Activated T-helper 1 cell treated with anti-CD3 and anti-CD28 coated beads, Interleukin-12 subunit alpha, Interleukin-12 subunit beta, Interleukin-2, Interleukin-4 antibody, amounts not matched to agents 30 ng/mL and 10 ng/mL and 1 ng/mL, durations not matched to agents 14 hours and 24 hours and 36 hours (primary cell): ENCODE data around the gene SNX7. TPM values are rescaled to one million over a fixed set of nuclear protein-coding genes. Genes with fewer than 3 reads are reported as not detected.

ENCODE experiments used
- DNase-seq: peaks from one replicate; pipeline ENCODE4 v3.0.0; 2021; ENCODE audit warnings: low spot score
- H3K27ac Mint-ChIP-seq: one replicate; pipeline ENCODE4 v1.8.0; 2021; ENCODE audit warnings: mild to moderate bottlenecking, mixed read lengths
- H3K27me3 Mint-ChIP-seq: one replicate; pipeline ENCODE4 v1.8.0; 2022; ENCODE audit warnings: mild to moderate bottlenecking, moderate library complexity, mixed read lengths; ENCODE audit not compliant: insufficient read depth
- H3K36me3 Mint-ChIP-seq: one replicate; pipeline ENCODE4 v1.8.0; 2021; ENCODE audit warnings: low read depth, mixed read lengths
- H3K4me1 Mint-ChIP-seq: one replicate; pipeline ENCODE4 v1.8.0; 2021; ENCODE audit warnings: low read depth, mixed read lengths
- H3K4me3 Mint-ChIP-seq: one replicate; pipeline ENCODE4 v1.8.0; 2021; ENCODE audit warnings: mild to moderate bottlenecking, moderate library complexity, mixed read lengths
- H3K9me3 Mint-ChIP-seq: one replicate; pipeline ENCODE4 v1.8.0; 2021; ENCODE audit warnings: mixed read lengths
- intact Hi-C: fragments of 100-400 bp; cut with micrococcal nuclease; formaldehyde crosslinking; loops from one replicate; pipeline ENCODE4 v1.15.1; 2024
- total RNA-seq: library from RNA; stranded (reverse); gene quantifications from 2 replicates; pipeline ENCODE4 v1.2.3, GENCODE V29; 2022

Gene SNX7
- total RNA-seq, 1 donor from 2014 or later = not detected

DNA sequence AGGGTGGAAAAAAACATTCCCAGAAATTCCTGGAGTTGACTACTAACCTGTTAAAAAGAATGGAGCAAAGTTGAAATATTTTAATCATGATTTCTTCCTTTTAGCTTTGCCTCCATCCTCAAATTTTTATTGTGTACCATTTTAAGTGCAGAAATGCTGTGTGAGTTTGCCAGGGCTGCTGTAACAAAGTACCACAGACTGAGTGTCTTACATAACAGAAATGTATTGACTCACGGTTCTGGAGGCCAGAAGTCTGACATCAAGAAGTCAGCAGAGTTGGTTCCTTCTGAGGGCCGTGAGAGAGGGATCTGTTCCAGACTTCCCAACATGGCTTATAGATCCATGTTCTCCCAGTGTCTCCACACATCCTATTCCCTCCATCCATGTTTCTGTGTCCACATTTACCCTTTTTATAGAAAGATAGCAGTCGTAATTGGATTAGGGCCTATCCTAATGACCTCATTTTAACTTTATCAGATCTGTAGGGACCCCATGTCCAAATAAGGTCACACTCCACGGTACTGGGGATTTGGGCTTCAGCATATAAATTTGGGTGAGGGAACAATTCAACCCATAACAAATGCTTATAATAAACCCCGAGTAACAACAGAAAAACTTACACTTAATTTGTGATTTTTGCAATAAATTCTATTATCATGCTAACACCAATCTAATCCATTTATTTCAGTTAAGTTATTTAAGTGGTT is 12.7 kb downstream of the SNX7 start:
- Mint-ChIP-seq H3K27ac (no peak overlapping the region), H3K4me3 (no peak overlapping the region), H3K4me1 (no peaks in the 10 kb centered on the region), H3K9me3 (no peaks in the 10 kb centered on the region), H3K36me3 (no peaks in the 10 kb centered on the region), H3K27me3 (no peaks in the 10 kb centered on the region)
- no peak for DNase-seq
- intact Hi-C loops = no loop called here

DNA sequence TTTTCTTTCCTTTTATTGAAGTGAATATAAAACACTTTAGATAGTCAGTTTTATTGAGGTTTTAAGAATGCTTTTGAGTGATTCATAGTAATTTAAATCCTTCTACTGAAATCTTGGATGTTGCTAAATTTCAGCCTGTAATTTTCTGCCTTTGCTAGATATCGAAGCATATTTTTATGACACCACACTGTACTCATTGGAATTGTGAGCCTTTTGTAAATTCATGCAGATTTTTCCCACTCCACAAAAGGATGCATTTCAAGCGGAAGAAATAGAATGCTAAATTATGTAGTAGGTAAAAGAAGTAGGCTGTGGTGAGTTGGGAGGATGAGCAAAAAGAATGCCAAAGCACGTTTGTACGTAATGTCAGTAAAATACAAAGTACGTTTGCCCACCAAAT is 13.8 kb downstream of the SNX7 start:
- intact Hi-C loops = no loop called here
- Mint-ChIP-seq H3K27me3 (no peaks in the 10 kb centered on the region), H3K9me3 (no peaks in the 10 kb centered on the region), H3K4me3 (no peak overlapping the region), H3K27ac (no peak overlapping the region), H3K36me3 (no peaks in the 10 kb centered on the region), H3K4me1 (no peaks in the 10 kb centered on the region)
- no peak for DNase-seq

DNA sequence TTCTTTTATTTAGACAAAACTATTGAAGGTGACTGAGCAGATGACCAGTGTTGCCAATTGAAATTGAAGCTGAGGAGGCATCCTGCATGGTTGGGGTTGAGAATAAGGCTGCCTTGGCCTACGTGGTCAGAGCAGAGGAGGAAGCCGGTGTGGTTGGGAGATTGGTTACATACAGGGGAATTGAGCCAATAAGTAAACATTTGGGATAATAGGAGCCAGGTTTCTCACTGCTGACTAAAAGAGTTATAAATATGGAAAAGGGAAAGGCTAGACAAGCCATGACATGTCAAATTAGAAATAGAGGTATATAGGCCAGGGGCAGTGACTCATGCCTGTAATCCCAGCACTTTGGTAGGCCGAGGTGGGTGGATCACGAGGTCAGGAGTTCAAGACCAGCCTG is 15.8 kb downstream of the SNX7 start:
- no peak overlapping the region for H3K27ac Mint-ChIP-seq

DNA sequence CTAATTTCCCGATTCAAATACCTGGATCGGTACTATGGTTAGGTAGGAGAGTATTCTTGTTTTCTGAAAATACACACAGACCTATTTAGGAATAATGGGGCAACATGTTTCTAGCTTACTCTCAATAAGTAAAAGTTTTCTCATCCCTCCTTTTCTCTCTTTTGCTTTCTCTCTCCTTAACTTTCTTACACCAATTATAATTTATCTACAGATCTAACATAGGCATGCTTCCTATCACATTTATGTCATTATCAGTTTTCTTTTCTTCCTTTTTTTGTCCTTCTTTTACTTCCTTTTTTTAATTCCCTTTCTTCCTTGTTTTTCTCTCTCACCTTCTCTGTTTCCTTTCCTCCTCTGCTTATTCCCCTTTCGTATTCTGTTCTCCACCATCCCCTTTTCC is 20.3 kb downstream of the SNX7 start:
- Mint-ChIP-seq H3K4me1 (no peaks in the 10 kb centered on the region), H3K36me3 (no peaks in the 10 kb centered on the region), H3K9me3 (no peaks in the 10 kb centered on the region), H3K4me3 (no peak overlapping the region), H3K27me3 (peaks cover 3% of the 10 kb centered on the region), H3K27ac (no peak overlapping the region)
- intact Hi-C loops = no loop called here
- no peak for DNase-seq

More for the DNA sequence above, 15.8 kb downstream of the SNX7 start:
- Mint-ChIP-seq H3K27me3 (peaks cover 3% of the 10 kb centered on the region), H3K4me3 (no peak overlapping the region), H3K4me1 (no peaks in the 10 kb centered on the region), H3K36me3 (no peaks in the 10 kb centered on the region), H3K9me3 (no peaks in the 10 kb centered on the region)
- no peak for DNase-seq
- intact Hi-C loops = no loop called here

DNA sequence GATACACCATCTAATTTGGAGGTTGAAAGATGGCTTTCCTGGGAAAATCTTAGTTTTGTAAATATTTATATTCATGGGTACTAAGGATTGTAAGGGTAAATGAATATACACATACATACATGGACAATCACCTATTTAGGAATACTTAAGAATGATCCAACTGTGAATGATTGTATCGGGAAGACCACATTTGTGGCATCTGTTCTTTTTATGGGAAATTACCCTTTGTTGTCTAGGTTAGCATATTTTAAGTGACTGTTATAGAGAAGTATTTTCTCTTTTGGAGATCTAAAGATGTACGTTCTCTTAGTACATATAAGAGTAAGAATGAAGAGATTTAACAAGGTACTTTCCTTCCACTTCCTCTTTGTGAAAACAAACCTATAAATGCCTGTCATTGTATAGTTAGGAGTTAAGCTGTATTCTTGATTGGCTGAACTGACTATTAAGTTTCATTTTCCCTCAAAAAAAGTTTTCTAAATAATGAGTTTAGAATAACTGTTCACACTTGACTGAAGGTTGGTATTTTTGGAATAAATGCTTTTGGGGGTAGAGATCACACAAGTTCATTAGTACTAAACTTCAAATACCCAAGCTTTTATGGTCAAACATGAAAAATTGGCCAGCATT is 26.7 kb downstream of the SNX7 start:
- H3K4me3 Mint-ChIP-seq = no peak overlapping the region
- no peaks in the 10 kb centered on the region for H3K9me3 Mint-ChIP-seq
- no peak for DNase-seq
- H3K36me3 Mint-ChIP-seq = no peaks in the 10 kb centered on the region
- no peaks in the 10 kb centered on the region for H3K27me3 Mint-ChIP-seq
- no peaks in the 10 kb centered on the region for H3K4me1 Mint-ChIP-seq
- H3K27ac Mint-ChIP-seq = no peak overlapping the region
- intact Hi-C loops = no loop called here

DNA sequence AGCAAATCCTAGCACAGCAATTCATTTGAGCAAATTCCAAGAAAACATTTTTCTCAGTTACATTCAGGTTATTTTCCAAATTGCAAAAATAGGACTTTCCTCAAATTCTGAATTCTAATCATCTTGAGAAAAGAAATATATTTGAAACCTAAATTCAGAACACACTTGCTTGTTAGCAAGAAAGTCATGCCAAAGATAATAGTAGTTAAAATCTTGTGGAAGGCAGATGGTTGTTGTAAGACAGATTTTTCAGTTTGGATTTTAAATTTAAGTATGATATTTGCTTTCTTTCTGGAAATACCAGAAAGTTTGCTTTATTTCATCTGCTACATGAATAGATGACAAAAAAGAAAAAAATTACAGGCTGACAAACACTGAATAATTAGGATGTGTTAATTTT is 29.1 kb downstream of the SNX7 start:
- H3K36me3 Mint-ChIP-seq = no peaks in the 10 kb centered on the region
- no peaks in the 10 kb centered on the region for H3K27me3 Mint-ChIP-seq
- no peak overlapping the region for H3K27ac Mint-ChIP-seq
- DNase-seq = no peak
- intact Hi-C loops = no loop called here
- H3K4me1 Mint-ChIP-seq = no peaks in the 10 kb centered on the region
- H3K9me3 Mint-ChIP-seq = no peaks in the 10 kb centered on the region
- H3K4me3 Mint-ChIP-seq = no peak overlapping the region

DNA sequence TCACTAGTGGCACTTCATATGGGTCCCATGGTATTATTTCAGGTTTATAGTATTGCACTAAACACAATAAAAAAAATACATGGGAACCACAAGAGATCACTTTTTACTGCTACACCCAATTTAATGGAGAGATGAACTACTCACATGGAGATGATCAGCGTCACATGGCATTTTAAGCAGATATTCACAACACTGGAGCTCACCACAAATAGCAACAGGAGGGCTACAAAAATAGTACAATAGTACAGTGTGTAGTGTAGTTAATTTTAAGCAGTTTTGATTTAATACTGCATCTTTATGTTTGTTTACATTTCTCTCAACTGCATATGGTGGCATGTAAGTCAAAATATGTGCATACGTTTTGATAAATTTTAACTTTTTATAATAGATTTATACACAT is 31.0 kb downstream of the SNX7 start:
- no peaks in the 10 kb centered on the region for H3K4me1 Mint-ChIP-seq
- H3K27ac Mint-ChIP-seq = no peak overlapping the region
- no peaks in the 10 kb centered on the region for H3K27me3 Mint-ChIP-seq
- H3K36me3 Mint-ChIP-seq = no peaks in the 10 kb centered on the region
- intact Hi-C loops = no loop called here
- H3K9me3 Mint-ChIP-seq = no peaks in the 10 kb centered on the region
- no peak for DNase-seq
- H3K4me3 Mint-ChIP-seq = no peak overlapping the region

DNA sequence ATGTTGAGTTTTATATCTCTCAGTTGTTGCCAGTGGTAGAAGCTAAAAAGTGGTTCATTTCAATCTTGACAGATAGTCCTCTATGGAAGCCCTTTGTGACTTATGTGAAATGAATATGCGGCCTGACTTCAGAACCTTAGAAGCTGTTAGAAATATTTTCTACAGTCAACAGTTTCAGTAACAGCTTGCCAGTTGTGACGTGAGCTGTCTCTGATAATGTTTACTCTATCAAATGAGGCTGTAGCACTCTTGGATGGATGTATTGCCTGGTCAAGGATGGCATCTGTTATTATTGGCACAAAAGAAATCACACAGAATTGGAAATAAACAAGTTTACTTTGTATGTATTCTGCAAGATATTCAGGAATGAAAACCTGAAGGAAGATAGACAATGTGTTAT is 31.9 kb downstream of the SNX7 start:
- H3K9me3 Mint-ChIP-seq = no peaks in the 10 kb centered on the region
- intact Hi-C loops = no loop called here

DNA sequence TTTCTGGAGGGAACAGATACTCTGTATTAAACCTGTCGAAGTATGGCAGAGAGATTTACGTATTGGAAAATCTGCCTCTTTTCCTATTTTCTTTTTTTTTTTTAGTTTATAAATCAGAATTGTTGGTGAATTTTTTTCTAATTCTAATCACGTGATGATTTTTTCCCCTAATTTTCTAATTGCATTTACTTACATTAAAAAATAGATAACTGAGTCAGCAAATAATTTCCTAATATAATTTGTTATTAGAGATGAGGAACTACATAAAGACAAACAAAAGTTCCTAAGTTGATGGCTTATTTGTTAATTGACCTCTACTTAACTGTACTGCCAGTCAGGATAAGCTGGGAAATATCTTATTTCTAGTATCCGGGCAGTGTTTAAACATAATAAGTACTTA is 34.6 kb downstream of the SNX7 start:
- Mint-ChIP-seq H3K4me1 (no peaks in the 10 kb centered on the region), H3K4me3 (no peak overlapping the region), H3K9me3 (no peaks in the 10 kb centered on the region), H3K36me3 (no peaks in the 10 kb centered on the region), H3K27me3 (no peaks in the 10 kb centered on the region), H3K27ac (no peak overlapping the region)
- no peak for DNase-seq
- intact Hi-C loops = no loop called here

More for the DNA sequence above, 31.9 kb downstream of the SNX7 start:
- no peaks in the 10 kb centered on the region for H3K36me3 Mint-ChIP-seq
- H3K4me1 Mint-ChIP-seq = no peaks in the 10 kb centered on the region
- no peaks in the 10 kb centered on the region for H3K27me3 Mint-ChIP-seq
- H3K27ac Mint-ChIP-seq = no peak overlapping the region
- DNase-seq = no peak
- H3K4me3 Mint-ChIP-seq = no peak overlapping the region

DNA sequence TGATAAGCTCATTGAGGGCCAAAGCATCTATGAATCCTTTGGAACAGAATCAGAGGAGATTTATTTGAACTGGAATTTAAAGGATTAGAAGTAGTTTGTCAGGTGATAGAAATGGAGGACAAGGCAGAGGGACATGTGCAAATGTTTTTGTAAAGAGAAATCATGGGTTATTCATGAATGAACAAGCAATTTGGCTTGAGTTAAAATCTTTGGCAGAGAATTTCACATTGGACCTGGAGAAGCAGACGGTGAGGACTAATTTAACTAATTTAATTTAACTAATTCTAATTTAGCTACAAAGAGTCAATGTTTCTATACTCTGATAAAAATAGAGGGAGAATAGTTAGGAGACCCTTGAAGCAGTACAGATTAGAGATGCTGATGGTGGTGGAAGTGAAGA is 36.3 kb downstream of the SNX7 start:
- H3K36me3 Mint-ChIP-seq = no peaks in the 10 kb centered on the region
- no peak overlapping the region for H3K4me3 Mint-ChIP-seq
- no peaks in the 10 kb centered on the region for H3K27me3 Mint-ChIP-seq
- intact Hi-C loops = no loop called here
- DNase-seq = no peak
- H3K4me1 Mint-ChIP-seq = no peaks in the 10 kb centered on the region
- H3K9me3 Mint-ChIP-seq = no peaks in the 10 kb centered on the region
- no peak overlapping the region for H3K27ac Mint-ChIP-seq

DNA sequence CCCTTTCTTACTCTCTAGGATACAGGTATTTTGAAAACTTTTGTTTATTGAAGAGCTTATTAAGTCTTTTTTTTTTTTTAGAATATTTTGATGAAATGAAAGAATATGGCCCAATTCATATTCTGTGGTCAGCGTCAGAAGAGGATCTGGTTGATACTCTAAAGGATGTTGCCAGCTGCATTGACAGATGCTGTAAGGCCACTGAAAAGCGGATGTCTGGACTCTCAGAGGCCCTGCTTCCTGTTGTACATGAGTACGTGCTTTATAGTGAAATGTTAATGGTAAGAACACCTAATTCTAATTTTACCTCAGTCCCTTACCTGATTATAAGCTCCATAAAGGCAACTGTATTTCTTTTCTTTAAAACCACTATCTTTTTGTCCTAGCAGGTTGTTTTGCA is 37.1 kb downstream of the SNX7 start:
- no peaks in the 10 kb centered on the region for H3K36me3 Mint-ChIP-seq
- H3K4me1 Mint-ChIP-seq = no peaks in the 10 kb centered on the region
- intact Hi-C loops = no loop called here
- H3K27me3 Mint-ChIP-seq = no peaks in the 10 kb centered on the region
- DNase-seq = no peak
- no peak overlapping the region for H3K27ac Mint-ChIP-seq
- no peaks in the 10 kb centered on the region for H3K9me3 Mint-ChIP-seq
- no peak overlapping the region for H3K4me3 Mint-ChIP-seq

DNA sequence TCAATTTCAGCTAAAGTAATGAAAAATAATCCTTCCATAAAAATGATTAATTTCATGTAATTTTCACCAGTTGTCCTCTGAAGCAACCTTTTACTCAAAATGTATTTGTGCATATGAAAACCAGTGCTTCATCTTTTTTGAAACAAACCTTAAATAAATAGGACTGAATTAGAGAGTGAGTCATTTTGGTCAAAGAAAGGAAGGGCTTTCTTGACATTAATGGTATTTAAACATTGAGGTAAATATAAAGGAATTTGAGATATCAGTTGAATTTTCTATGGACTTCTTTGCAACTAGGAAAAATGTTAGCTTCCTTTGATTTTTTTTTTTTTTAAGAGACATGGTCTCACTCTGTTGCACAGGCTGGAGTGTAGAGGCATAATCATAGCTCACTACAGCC is 38.7 kb downstream of the SNX7 start:
- Mint-ChIP-seq H3K27me3 (no peaks in the 10 kb centered on the region), H3K27ac (no peak overlapping the region), H3K36me3 (no peaks in the 10 kb centered on the region), H3K4me3 (no peak overlapping the region), H3K4me1 (no peaks in the 10 kb centered on the region), H3K9me3 (no peaks in the 10 kb centered on the region)
- intact Hi-C loops = no loop called here
- no peak for DNase-seq

DNA sequence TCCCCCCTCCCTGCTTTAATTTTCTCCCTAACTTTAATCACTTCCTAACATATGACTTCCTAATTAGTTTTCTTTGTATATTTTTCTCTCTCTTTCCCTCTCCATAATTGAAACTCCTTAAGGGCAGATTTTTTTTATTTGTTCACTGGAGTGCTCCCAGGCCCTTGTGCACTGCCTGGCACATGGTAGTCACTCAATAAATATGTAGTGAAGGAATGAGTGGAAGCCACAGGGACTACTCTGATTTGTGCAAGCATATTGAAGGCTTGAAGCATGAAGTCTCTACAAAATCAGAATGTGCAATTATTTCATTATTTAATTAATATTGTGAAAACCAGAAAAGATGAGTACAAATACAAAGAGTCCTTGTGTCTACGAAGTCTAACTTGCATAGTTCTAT is 41.5 kb downstream of the SNX7 start:
- no peaks in the 10 kb centered on the region for H3K27me3 Mint-ChIP-seq
- intact Hi-C loops = no loop called here
- no peaks in the 10 kb centered on the region for H3K4me1 Mint-ChIP-seq
- no peaks in the 10 kb centered on the region for H3K9me3 Mint-ChIP-seq
- no peak for DNase-seq
- H3K4me3 Mint-ChIP-seq = no peak overlapping the region
- H3K36me3 Mint-ChIP-seq = no peaks in the 10 kb centered on the region
- H3K27ac Mint-ChIP-seq = no peak overlapping the region

DNA sequence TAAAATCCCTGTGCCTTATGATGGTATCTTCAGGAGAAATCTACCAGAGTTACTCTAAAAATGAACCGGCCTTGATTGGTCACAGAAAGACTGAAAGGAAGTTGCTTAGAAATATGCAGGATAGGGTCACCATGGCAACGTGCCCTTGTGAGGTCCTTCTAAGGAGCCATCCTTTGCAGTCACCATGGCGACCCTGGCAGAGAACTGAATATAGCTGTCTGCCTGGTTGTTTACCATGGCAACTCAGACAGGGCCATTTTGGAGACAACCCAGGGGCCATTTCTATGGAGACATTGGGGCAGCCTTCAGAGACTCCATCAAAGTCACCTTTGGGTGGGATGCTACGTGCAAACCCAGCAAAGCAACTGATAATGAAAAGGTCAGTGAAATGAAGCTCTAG is 43.0 kb downstream of the SNX7 start:
- no peaks in the 10 kb centered on the region for H3K36me3 Mint-ChIP-seq
- H3K4me1 Mint-ChIP-seq = no peaks in the 10 kb centered on the region
- no peak for DNase-seq
- H3K9me3 Mint-ChIP-seq = no peaks in the 10 kb centered on the region
- intact Hi-C loops = no loop called here
- no peaks in the 10 kb centered on the region for H3K27me3 Mint-ChIP-seq
- H3K27ac Mint-ChIP-seq = no peak overlapping the region
- H3K4me3 Mint-ChIP-seq = no peak overlapping the region
